GM18951 (cell line): Measurements from ENCODE around the gene SMIM44.

Source experiments
- POLR2A ChIP-seq: IDR thresholded peaks from 4 replicates; pipeline ENCODE4 v1.6.1; 2011; ENCODE audit warnings: mild to moderate bottlenecking; ENCODE audit not compliant: insufficient read length, insufficient read depth; ENCODE audit errors: extremely low read depth
- in situ Hi-C: fragments of 300-500 bp; cut with MboI; formaldehyde crosslinking; loops from one replicate; pipeline ENCODE4 v1.12.0; 2022; ENCODE audit warnings: low sequenced_read_pairs, mixed read lengths, inconsistent platforms; ENCODE audit not compliant: unreplicated experiment

The SMIM44 gene

DNA sequence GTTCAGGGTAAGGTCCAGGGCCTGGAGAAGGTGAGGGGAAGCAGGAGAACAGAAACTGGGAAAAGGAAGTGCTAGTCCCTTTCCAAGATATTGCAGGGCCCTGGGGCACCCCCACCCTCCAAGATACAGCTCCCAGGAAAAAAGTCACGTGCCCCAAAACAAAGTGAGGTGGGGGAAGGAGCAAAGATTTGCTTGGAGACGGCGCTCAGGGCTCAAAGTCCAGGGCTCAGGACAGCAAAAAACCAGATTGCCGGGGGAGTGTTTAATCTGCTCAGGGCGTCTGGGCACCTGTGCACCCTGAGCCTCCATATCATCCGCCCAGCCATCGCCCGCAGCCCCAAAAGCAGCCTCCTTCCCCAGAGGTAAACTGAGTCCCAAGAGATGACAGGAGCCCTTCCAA, 9.2 kb downstream of the SMIM44 start:
- no peak for TF ChIP-seq POLR2A
- in situ Hi-C loops = loop anchor here (5.0 kb wide), 1 partner anchor 147 kb away; no protein-coding TSS in a partner anchor

DNA sequence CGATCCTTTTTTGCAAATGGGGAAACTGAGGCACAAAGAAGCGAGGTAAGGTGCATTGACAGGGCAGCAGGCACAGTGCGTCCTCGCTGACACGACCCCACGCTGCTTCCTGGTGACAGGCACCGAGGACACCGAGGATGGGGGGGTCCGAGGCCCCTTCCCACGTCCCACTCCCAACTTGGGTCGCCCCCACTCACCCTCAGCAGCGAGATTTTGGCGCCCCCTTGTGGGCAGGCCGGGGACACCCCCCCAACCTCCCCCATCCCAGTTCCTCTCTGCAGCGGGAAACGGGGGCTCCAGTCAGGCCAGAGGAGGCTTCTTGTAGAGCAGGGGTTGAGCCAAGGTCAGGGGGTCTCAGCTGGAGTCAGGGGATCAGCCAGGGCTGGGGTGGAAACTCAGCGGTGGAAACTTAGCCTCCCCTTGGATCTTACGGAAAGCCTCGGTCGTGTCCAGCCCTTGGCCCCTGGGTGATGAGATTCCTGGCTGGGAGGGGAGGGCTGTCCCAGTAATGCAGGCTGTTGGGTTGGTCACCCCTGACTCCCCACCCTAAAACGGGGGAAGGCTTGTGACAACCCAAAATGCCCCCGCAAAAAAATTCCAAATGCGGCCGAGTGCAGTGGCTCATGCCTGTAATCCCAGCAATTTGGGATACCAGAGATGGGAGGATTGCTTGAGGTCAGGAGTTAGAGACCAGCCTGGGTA, 11.1 kb downstream of the SMIM44 start:
- TF ChIP-seq POLR2A = no peak
- in situ Hi-C loops = loop anchor here (5.0 kb wide), 1 partner anchor 145 kb away; no protein-coding TSS in a partner anchor

DNA sequence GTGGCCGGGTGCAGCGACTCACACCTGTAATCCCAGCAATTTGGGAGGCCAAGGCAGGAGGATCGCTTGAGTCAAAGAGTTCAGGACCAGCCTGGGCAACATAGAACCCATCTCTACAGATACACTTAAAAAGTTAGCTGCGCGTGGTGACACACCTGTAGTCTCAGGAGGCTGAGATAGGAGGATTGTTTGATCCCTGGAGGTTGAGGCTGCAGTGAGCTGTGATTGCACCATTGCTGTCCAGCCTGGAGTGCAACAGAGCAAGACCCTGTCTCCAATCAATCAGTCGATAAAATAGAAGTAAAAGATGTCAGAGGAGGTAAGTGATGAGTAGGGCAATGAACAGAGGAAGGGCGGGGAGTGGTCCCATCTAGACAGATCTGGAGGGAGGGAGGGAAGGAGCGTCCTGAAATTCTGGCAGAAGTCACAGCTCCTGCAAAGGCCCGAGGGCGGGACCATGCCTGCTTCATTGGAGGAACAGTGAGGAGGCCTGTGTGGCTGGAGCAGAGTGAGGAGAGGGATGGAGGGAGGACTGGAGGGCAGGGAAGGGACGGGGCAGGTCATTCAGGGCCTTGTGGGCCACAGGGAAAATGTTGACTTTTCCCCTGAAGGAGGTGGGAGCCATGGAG, 12.6 kb downstream of the SMIM44 start:
- no peak for TF ChIP-seq POLR2A
- in situ Hi-C loops = loop anchor here (5.0 kb wide), 1 partner anchor 143 kb away; no protein-coding TSS in a partner anchor

DNA sequence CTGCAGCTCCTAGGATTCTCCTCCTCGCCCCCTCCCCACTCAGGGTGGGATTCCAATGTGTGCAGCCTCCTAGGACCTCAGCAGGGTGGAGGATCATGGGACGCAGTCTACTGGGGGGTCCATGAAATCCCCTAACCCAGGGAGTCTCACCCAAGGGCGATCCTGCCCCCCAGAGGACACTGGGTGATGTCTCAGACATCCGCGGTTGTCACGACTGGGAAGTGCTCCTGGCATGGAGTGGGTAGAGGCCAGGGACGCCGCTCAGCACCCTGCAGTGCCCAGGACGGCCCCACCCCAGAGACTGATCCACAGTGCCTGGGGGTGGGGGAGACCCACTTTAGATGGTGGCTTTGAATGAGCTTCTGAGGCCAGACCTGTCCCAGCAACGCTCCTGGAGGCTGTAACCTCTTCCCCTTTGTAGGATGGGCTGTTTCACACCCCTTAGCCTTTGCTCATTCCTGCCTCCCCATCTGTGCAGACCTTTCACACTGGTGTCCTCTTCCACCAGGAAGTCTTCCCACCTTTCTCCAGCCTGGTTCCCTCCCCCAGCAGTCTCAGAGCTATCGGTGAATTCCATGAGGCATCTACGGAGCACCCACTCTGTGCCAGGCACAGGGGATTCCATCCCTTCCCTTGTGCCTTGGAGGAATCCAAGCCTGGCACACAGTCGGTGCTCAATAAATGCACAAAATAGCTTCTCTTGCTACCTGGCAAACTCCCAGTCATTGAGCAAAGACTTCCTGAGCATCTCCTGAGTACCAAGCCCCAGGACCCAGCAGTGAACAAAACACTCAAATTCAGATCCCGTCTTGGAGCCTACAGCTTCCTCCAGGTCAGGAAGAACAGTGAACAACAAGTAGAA, 13.4 kb downstream of the SMIM44 start:
- no peak for TF ChIP-seq POLR2A
- in situ Hi-C loops = loop anchor here (5.0 kb wide), 1 partner anchor 143 kb away; no protein-coding TSS in a partner anchor

DNA sequence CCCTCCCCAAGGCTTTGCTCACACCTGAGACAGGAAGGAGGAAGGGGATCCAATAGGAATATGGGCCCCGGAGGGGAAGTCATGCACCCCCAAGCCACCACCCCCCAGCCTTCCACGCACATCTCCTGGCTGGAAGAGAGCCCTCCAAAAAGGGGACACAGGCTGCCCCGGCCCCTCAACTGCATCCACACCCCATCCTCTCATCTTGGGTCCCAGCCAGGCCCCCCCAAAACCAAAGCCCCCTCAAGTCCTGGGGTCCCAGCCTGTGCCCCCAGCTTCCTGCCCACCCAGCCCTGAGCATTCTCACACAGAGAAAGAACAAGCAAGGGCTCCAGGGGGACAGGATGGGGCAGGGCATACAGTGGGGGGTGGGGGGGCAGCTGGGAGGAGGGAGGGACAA, 15.0 kb downstream of the SMIM44 start:
- in situ Hi-C loops = no loop called here
- TF ChIP-seq POLR2A = no peak

DNA sequence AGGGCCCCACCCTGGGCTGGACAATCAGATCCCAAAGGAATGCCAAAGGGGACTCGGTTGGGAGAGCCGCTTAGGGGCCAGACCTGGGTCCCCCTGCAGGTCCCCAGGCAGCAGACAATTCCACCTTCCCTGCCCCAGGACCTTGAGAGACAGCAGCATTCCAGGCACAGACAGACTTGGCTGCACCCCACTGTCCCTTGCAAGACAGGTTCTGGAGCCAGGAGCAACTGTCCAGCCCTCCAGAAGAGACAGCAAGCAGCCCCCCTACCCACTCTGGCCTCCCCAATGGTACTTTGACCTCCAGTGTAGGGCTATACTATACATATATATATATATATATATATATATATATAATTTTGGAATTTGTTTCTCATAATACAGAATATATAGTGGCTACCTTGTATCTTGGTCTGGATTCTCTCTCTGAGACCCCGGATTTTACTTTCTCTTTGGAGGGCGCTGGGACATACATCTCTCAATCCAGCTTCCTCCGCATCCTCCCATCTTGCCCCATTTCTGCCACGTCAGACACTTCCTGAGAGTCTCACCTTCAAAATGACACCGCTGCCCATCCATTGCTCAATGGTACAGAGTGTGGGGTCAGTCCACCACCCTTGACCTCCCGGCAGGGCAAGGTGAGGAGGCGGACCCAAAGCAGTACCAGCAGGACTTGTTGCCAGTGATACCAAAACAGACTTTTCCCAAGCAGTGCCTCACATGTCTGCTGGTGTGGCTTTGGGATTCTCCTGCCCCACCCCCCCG, 15.6 kb downstream of the SMIM44 start:
- in situ Hi-C loops = no loop called here
- no peak for TF ChIP-seq POLR2A

DNA sequence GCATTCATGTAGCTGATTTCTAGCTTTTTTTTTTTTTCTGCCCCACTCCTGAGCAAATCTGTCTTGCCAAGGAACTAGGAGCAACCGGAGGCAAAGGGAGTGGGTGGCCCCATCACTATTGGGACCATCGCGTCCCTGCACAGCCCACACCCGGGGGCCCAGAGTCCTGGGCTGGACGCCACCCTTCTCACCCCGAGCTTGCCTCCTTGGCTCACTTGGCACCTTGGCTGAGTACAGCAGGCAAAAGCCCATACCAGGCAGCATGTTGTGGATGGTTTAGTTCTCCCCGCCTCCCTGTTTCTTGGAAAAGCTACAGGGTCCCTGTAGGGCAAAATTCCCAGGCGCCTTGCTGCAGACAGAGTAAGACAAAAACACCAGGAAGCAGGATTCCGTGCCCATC, 16.6 kb downstream of the SMIM44 start:
- in situ Hi-C loops = no loop called here
- no peak for TF ChIP-seq POLR2A

DNA sequence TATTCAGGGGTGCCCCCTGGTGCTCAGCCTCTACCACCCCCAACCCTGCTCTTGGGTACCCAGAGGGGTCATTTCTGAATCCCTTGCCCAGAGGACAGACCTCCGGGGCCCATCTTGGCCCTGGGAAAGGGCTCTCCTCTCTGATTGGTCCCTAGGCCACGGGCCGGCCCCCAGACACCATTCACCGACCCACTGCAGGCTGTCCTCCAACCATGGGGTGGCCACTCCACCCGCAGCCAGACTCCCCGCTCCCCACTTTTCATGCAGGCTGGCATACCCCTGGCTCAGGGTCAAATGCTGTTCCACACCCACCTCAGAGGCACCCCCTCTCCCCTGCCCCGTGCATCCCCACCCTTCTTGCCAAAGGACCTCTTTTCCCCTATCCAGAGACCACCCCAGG, 17.7 kb downstream of the SMIM44 start:
- no peak for TF ChIP-seq POLR2A
- in situ Hi-C loops = no loop called here

DNA sequence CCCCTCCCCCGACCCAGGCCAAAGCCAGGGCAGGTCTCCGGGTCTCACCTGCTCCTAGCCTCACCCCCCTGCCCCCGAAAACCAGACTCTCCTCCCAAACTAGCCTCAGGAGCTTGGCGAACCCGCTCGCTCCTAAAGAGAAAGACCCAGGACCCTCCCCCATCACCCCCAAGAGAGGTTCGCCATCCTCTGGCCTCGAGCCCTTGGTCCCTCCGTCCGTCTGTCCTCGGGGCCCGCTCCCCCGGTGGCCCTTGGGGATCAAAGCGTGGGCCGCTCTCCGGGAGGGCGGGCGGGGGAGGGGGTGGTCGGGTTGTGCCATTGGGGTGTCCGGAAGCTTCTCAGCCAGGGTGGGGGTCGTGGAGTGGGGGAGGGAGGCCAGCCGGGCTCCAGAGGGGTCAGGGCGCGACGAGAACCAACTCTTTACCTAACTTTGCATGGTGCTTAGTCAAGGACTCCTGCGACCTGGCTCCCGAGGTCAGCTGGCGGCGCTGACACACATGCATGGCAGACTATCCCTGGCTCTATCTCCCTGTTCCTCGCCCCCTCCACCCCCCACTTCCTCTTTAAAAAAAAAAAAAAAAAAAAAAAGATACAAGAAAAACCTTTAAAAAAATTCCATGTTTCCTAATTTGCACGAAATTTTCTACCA, 18.5 kb downstream of the SMIM44 start:
- in situ Hi-C loops = no loop called here

DNA sequence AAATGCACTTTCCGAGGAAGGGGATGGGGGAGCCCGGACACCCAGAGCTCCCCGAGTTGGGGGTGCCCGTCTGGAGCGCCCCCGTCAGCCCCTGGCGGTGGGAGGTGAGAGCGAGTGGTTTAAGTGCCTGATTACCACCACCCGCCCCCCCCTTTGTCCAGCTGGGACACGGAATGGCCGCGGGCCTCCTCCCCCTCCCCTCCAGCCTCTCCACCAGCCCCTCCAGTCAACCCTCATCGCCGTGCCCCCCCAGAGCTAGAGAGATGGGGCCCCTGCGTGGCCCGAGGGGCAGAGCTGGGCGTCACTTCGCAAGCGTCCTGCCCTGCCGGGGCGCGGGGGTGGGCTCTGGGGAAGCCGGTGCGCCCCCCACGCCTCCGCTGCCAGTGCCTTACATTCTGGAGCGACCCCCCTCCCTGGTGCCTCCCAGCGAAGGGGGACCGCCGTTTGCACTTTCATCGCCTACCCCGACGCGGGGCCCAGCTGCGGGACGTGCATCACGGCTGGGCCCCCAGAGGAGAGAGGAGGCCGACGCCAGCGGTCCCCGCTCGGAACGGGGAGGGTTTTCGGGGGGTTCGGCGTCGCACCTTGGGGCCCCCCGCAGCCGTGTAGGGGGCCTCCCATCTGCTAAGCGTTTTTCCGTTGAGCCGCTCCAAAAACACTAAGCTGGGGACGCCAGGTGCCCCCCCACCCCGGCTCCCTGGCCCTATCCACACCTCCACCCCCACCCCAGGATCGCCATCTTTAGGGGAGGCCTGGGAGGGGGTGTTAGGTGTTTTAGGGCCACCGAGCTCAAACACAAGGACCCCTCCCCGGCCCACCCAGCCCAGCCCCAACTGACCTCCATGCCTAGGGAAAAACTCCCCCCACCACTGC, 19.3 kb downstream of the SMIM44 start:
- TF ChIP-seq POLR2A = no peak
- in situ Hi-C loops = no loop called here

More for the DNA sequence above, 18.5 kb downstream of the SMIM44 start:
- TF ChIP-seq POLR2A = no peak

DNA sequence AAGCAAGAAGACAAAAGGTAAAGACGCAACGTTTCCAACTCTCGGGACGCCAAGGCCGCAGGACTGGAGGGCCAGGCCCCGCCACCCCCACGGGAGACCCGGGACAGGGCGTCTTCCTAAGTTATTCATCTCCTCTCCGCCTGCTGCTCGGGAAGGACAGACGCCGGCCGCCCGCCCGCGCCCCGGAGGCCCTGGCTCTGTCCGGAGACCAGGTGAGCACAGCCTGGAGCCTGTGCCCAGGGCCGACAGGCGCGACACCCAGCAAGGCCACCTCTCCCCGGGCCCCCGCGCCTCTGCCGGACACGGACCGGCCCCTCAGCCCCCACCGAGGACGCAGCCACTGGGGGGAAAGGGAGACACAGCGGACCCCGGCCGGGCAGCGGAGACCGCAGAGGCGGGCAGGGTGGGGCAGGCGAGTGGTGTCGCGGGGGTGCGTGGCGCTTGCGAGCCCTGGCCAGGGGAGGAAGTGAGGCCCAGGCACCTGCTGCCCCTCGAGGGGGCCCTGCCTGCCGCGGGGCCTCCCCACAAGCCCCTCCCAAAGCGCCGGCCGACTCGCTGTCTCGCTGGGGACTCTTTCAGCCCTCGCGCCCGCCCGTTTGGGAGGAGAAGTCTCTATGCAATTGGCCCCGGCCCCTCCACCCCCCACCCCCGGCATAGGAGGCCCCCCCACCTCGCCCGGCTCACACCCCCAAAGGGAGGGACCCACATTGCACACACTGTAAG, 20.1 kb downstream of the SMIM44 start:
- in situ Hi-C loops = no loop called here

More for the DNA sequence above, 20.1 kb downstream of the SMIM44 start:
- TF ChIP-seq POLR2A = no peak
